ENCODE results near the gene HDX. TPM values are rescaled to one million over a fixed set of nuclear protein-coding genes. Genes with fewer than 3 reads are reported as not detected.

Gene HDX
- polyA plus RNA-seq, 1 of the 3 experiments (the other 2 are of a cell fraction): 1.6 TPM

DNA sequence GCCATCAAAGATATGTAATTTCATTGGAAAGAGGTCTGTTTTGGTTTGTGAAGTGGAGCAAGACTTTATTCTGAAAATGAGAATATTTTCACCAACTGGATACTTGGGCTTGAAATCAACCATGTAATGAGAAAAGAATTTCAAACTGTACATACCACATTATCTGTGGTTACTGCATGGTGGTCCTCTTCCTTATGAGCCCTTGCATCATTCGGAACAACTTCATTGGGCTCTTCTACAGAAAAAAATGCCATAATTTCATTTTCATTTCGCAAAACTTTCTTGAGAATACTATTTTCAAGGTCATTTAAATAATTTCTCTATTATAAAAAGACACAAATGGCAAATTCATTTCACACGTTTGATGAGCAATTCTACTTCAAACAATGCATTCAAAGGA, 165.6 kb downstream of the HDX start:
- ChIA-PET POLR2A (no interaction called here), CTCF (no interaction called here)
- no peak for DNase-seq
- H3K4me2 ChIP-seq: no peak overlapping the region
- H3K79me2 ChIP-seq (ENCODE audit: insufficient read depth): no peaks in the 10 kb centered on the region
- H3K9me2 ChIP-seq: no peaks in the 10 kb centered on the region
- no peaks in the 10 kb centered on the region for H4K20me1 ChIP-seq (ENCODE audit: insufficient read depth)
- no peaks in the 10 kb centered on the region for H3K27me3 ChIP-seq (ENCODE audit: insufficient read depth)
- no peaks in the 10 kb centered on the region for H3F3A ChIP-seq (replicated peaks; ENCODE audit: insufficient read depth)
- H3K36me3 ChIP-seq (replicated peaks in 1 of 2; ENCODE audit: control insufficient read depth in 1 of 2, insufficient read depth in 2 of 2, low read length in 1 of 2): no peaks in the 10 kb centered on the region
- TF ChIP-seq, protein P1, sequence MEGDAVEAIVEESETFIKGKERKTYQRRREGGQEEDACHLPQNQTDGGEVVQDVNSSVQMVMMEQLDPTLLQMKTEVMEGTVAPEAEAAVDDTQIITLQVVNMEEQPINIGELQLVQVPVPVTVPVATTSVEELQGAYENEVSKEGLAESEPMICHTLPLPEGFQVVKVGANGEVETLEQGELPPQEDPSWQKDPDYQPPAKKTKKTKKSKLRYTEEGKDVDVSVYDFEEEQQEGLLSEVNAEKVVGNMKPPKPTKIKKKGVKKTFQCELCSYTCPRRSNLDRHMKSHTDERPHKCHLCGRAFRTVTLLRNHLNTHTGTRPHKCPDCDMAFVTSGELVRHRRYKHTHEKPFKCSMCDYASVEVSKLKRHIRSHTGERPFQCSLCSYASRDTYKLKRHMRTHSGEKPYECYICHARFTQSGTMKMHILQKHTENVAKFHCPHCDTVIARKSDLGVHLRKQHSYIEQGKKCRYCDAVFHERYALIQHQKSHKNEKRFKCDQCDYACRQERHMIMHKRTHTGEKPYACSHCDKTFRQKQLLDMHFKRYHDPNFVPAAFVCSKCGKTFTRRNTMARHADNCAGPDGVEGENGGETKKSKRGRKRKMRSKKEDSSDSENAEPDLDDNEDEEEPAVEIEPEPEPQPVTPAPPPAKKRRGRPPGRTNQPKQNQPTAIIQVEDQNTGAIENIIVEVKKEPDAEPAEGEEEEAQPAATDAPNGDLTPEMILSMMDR (IDR thresholded peaks at IDR 0.05): no peak
- no peak for TF ChIP-seq NRF1 (IDR thresholded peaks at IDR 0.05; ENCODE audit: low read depth, low read length)
- TF ChIP-seq GABPA (IDR thresholded peaks at IDR 0.05; ENCODE audit: low read depth): no peak
- no peak for TF ChIP-seq FOXJ3 (CRISPR knock-in tag; IDR thresholded peaks at IDR 0.05)
- no peak for TF ChIP-seq JUND (IDR thresholded peaks at IDR 0.05)
- TF ChIP-seq RXRA (IDR thresholded peaks at IDR 0.05; ENCODE audit: borderline replicate concordance, low read depth): no peak
- TF ChIP-seq, protein P2, sequence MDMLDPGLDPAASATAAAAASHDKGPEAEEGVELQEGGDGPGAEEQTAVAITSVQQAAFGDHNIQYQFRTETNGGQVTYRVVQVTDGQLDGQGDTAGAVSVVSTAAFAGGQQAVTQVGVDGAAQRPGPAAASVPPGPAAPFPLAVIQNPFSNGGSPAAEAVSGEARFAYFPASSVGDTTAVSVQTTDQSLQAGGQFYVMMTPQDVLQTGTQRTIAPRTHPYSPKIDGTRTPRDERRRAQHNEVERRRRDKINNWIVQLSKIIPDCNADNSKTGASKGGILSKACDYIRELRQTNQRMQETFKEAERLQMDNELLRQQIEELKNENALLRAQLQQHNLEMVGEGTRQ (IDR thresholded peaks at IDR 0.05; ENCODE audit: borderline replicate concordance, low read depth, low read length): no peak
- TF ChIP-seq, protein P3, sequence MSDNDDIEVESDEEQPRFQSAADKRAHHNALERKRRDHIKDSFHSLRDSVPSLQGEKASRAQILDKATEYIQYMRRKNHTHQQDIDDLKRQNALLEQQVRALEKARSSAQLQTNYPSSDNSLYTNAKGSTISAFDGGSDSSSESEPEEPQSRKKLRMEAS (IDR thresholded peaks at IDR 0.05; ENCODE audit: low read depth): no peak
- TF ChIP-seq, protein P4, sequence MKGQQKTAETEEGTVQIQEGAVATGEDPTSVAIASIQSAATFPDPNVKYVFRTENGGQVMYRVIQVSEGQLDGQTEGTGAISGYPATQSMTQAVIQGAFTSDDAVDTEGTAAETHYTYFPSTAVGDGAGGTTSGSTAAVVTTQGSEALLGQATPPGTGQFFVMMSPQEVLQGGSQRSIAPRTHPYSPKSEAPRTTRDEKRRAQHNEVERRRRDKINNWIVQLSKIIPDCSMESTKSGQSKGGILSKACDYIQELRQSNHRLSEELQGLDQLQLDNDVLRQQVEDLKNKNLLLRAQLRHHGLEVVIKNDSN (IDR thresholded peaks at IDR 0.05; ENCODE audit: borderline replicate concordance, low read depth): no peak
- TF ChIP-seq NFIC (IDR thresholded peaks at IDR 0.05; ENCODE audit: borderline replicate concordance): no peak
- TF ChIP-seq MEF2A (IDR thresholded peaks at IDR 0.05; ENCODE audit: borderline replicate concordance, low read depth): no peak
- TF ChIP-seq RAD21 (IDR thresholded peaks at IDR 0.05; ENCODE audit: low read length): no peak
- TF ChIP-seq RFX5 (IDR thresholded peaks at IDR 0.05; ENCODE audit: low read length): no peak
- no peak for TF ChIP-seq GATA2 (CRISPR knock-in tag; IDR thresholded peaks at IDR 0.05)
- TF ChIP-seq ELF1 (IDR thresholded peaks at IDR 0.05): no peak
- no peak for TF ChIP-seq MXI1 (IDR thresholded peaks at IDR 0.05; ENCODE audit: low read depth, low read length)
- no peak for TF ChIP-seq CHD2 (IDR thresholded peaks at IDR 0.05; ENCODE audit: low read length, partially characterized antibody)
- TF ChIP-seq RCOR1 (IDR thresholded peaks at IDR 0.05; ENCODE audit: low read length): no peak
- TF ChIP-seq, protein P5, sequence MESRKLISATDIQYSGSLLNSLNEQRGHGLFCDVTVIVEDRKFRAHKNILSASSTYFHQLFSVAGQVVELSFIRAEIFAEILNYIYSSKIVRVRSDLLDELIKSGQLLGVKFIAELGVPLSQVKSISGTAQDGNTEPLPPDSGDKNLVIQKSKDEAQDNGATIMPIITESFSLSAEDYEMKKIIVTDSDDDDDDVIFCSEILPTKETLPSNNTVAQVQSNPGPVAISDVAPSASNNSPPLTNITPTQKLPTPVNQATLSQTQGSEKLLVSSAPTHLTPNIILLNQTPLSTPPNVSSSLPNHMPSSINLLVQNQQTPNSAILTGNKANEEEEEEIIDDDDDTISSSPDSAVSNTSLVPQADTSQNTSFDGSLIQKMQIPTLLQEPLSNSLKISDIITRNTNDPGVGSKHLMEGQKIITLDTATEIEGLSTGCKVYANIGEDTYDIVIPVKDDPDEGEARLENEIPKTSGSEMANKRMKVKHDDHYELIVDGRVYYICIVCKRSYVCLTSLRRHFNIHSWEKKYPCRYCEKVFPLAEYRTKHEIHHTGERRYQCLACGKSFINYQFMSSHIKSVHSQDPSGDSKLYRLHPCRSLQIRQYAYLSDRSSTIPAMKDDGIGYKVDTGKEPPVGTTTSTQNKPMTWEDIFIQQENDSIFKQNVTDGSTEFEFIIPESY (IDR thresholded peaks at IDR 0.05; ENCODE audit: borderline replicate concordance, low read depth): no peak
- 51% methylated on average over 3 of the region's 3 CpGs for WGBS (ENCODE audit: low lambda C conversion rate)
- no peak overlapping the region for H3K9ac ChIP-seq
- no peak overlapping the region for H3K4me3 ChIP-seq (ENCODE audit: low read depth in 2 of 2, low read length in 1 of 2)
- H3K27ac ChIP-seq (ENCODE audit: low read depth in 2 of 2, low read length in 1 of 2): no peak overlapping the region
- no peak overlapping the region for H2AFZ ChIP-seq (ENCODE audit: low read depth)
- no peaks in the 10 kb centered on the region for H3K4me1 ChIP-seq (ENCODE audit: control insufficient read depth in 1 of 2, insufficient read depth in 2 of 2, low read depth in 1 of 2, low read length in 1 of 2)
- H3K9me3 ChIP-seq: no peaks in the 10 kb centered on the region
